Measurements from ENCODE around the gene SLC22A23.

The SLC22A23 gene

DNA sequence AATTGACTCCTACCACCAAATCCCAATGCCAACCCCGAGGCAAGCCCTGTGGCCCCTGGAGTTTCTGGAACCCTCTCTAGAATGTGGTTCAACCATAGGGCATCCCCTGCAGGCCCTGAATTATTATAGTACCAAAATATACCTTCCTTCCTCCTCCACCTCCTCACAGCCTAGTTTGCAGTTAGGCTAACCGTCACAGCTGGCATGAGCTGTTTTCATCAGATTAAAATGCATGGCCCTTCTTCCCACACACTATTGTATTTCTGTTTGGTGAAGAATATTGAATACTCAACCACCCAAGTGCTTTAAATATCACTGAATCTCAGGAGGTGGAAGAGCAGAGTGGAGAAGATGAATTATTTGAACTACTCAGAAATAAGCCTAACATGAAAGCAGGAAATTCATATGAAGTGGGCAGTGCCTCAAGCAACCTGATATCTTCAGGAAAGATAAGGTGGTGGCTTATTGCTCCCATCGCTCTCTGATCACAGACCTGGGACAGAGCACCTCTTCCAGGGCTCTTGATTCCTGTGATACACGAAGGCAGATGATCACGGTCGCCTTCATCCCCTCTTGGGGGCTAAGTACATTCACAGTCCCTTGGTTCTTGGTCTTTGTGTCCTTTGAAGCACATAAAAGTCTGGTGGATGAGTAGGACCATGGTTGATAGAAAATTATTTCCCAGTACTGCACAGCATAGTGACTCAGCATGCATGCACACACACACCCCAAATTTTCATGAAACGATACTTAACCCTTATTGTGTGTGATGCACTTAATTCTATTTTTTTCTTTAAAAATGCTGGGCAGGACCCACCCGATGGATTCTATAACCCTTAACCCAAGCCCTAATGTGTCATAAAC is 107.2 kb downstream of the SLC22A23 start:
- Histone ChIP-seq H3K9me3 (ENCODE audit: control insufficient read depth in 2 of 2, low read length in 2 of 2) (no peaks in the 10 kb centered on the region), H3K4me3 (ENCODE audit: low read length in 2 of 2) (no peak overlapping the region), H3K9ac (ENCODE audit: low read depth in 1 of 2, low read length in 2 of 2) (no peak overlapping the region), H3K27ac (ENCODE audit: low read depth in 2 of 2, low read length in 2 of 2) (no peak overlapping the region), H3K36me3 (ENCODE audit: control insufficient read depth in 2 of 2, insufficient read depth in 2 of 2, low read length in 2 of 2) (peaks cover 4 to 7% of the 10 kb centered on the region in 2 donors), H3K27me3 (ENCODE audit: control insufficient read depth in 2 of 2, insufficient read depth in 2 of 2, low read length in 2 of 2) (no peaks in the 10 kb centered on the region), H3K4me1 (ENCODE audit: control insufficient read depth in 2 of 2, insufficient read depth in 2 of 2, low read length in 2 of 2) (peaks cover 3 to 24% of the 10 kb centered on the region in 2 donors)

- Histone ChIP-seq H3K27ac (ENCODE audit: low read depth in 2 of 2, low read length in 2 of 2) (no peak overlapping the region), H3K36me3 (ENCODE audit: control insufficient read depth in 2 of 2, insufficient read depth in 2 of 2, low read length in 2 of 2) (peaks cover 4 to 7% of the 10 kb centered on the region in 2 donors), H3K27me3 (ENCODE audit: control insufficient read depth in 2 of 2, insufficient read depth in 2 of 2, low read length in 2 of 2) (no peaks in the 10 kb centered on the region)
Measured at GRCh38 chr6:3348821-3349220, 108.0 kb downstream of the SLC22A23 start.

GRCh38 chr6:3347826-3348225 is 109.0 kb downstream of the SLC22A23 start:
- Histone ChIP-seq H3K36me3 (ENCODE audit: control insufficient read depth in 2 of 2, insufficient read depth in 2 of 2, low read length in 2 of 2) (peaks cover 4 to 7% of the 10 kb centered on the region in 2 donors), H3K4me1 (ENCODE audit: control insufficient read depth in 2 of 2, insufficient read depth in 2 of 2, low read length in 2 of 2) (peaks cover 2 to 21% of the 10 kb centered on the region in 2 donors), H3K9me3 (ENCODE audit: control insufficient read depth in 2 of 2, low read length in 2 of 2) (no peaks in the 10 kb centered on the region), H3K4me3 (ENCODE audit: low read length in 2 of 2) (no peak overlapping the region), H3K27me3 (ENCODE audit: control insufficient read depth in 2 of 2, insufficient read depth in 2 of 2, low read length in 2 of 2) (no peaks in the 10 kb centered on the region), H3K9ac (ENCODE audit: low read depth in 1 of 2, low read length in 2 of 2) (no peak overlapping the region), H3K27ac (ENCODE audit: low read depth in 2 of 2, low read length in 2 of 2) (no peak overlapping the region)

More at GRCh38 chr6:3348821-3349220, 108.0 kb downstream of the SLC22A23 start:
- no peaks in the 10 kb centered on the region for H3K9me3 ChIP-seq (ENCODE audit: control insufficient read depth in 2 of 2, low read length in 2 of 2)
- H3K9ac ChIP-seq (ENCODE audit: low read depth in 1 of 2, low read length in 2 of 2): no peak overlapping the region
- H3K4me3 ChIP-seq (ENCODE audit: low read length in 2 of 2): no peak overlapping the region
- peaks cover 2 to 21% of the 10 kb centered on the region in 2 donors for H3K4me1 ChIP-seq (ENCODE audit: control insufficient read depth in 2 of 2, insufficient read depth in 2 of 2, low read length in 2 of 2)

DNA sequence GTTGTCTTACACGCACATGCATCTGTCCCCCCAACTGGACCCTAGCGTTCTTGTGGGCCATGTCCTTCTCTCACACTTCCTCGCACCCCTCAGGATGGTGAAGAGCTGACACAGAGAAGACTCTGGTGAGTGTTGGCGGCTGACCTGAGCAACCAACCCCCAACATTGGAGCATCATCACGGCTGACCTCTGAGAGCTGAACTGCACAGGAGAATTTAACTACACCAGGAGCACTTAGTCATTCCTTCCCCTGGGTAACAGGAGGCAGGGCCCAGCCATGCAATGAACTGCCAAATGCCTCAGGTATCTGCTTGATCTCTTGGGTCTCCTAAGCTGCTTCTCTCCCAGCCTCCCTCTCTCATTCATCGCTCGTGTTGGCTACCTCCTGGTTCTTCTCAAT is 109.6 kb downstream of the SLC22A23 start:
- Histone ChIP-seq H3K9me3 (ENCODE audit: control insufficient read depth in 2 of 2, low read length in 2 of 2) (no peaks in the 10 kb centered on the region), H3K4me1 (ENCODE audit: control insufficient read depth in 2 of 2, insufficient read depth in 2 of 2, low read length in 2 of 2) (peaks cover 2 to 20% of the 10 kb centered on the region in 2 donors), H3K27ac (ENCODE audit: low read depth in 2 of 2, low read length in 2 of 2) (no peak overlapping the region), H3K36me3 (ENCODE audit: control insufficient read depth in 2 of 2, insufficient read depth in 2 of 2, low read length in 2 of 2) (peaks cover 2 to 7% of the 10 kb centered on the region in 2 donors), H3K27me3 (ENCODE audit: control insufficient read depth in 2 of 2, insufficient read depth in 2 of 2, low read length in 2 of 2) (no peaks in the 10 kb centered on the region), H3K9ac (ENCODE audit: low read depth in 1 of 2, low read length in 2 of 2) (no peak overlapping the region), H3K4me3 (ENCODE audit: low read length in 2 of 2) (no peak overlapping the region)

DNA sequence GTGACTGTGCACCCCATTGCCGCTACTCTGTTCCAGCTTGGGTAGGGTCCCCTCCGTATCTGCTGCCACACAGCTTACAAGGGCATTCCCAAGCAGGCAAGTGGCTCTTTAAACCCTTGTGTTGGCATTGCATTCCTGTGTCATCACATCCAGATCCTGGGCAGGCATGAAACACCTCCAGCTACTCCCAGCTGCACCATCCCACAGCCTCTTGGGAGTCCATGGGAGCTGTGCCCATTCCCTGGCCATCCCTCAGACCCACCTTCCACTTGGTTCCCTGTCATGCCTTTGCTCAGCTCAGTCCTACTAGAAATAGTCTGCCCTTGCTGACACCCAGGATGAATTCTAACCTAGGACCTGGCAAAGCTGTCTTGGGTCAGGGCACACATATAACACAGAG is 110.4 kb downstream of the SLC22A23 start:
- H3K4me1 ChIP-seq (ENCODE audit: control insufficient read depth in 2 of 2, insufficient read depth in 2 of 2, low read length in 2 of 2): peaks cover 2 to 17% of the 10 kb centered on the region in 2 donors
- no peaks in the 10 kb centered on the region for H3K9me3 ChIP-seq (ENCODE audit: control insufficient read depth in 2 of 2, low read length in 2 of 2)
- H3K9ac ChIP-seq (ENCODE audit: low read depth in 1 of 2, low read length in 2 of 2): no peak overlapping the region
- H3K4me3 ChIP-seq (ENCODE audit: low read length in 2 of 2): no peak overlapping the region
- H3K36me3 ChIP-seq (ENCODE audit: control insufficient read depth in 2 of 2, insufficient read depth in 2 of 2, low read length in 2 of 2): no peaks in the 10 kb centered on the region
- H3K27ac ChIP-seq (ENCODE audit: low read depth in 2 of 2, low read length in 2 of 2): no peak overlapping the region
- H3K27me3 ChIP-seq (ENCODE audit: control insufficient read depth in 2 of 2, insufficient read depth in 2 of 2, low read length in 2 of 2): no peaks in the 10 kb centered on the region

DNA sequence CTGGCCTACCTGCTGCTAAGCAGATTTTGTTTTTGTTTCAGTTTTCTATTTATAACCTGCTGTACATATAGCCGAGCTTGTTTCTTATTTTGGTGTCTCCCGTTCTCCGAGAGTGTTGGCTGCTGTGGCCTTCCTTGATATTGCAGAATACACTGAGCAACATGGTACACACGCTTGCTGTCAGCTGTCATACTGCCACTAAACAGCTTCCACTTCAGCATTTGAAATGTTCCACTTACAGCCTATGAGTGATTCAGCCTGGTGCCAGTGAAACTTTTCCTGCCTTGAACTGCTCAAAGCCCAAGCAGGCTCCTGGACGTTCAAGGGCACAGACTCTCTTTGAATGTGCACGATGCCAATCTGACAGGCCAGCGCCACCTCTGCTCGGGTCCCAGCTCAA is 111.0 kb downstream of the SLC22A23 start:
- Histone ChIP-seq H3K4me3 (ENCODE audit: low read length in 2 of 2) (no peak overlapping the region), H3K27ac (ENCODE audit: low read depth in 2 of 2, low read length in 2 of 2) (no peak overlapping the region), H3K9ac (ENCODE audit: low read depth in 1 of 2, low read length in 2 of 2) (no peak overlapping the region), H3K9me3 (ENCODE audit: control insufficient read depth in 2 of 2, low read length in 2 of 2) (no peaks in the 10 kb centered on the region), H3K27me3 (ENCODE audit: control insufficient read depth in 2 of 2, insufficient read depth in 2 of 2, low read length in 2 of 2) (no peaks in the 10 kb centered on the region), H3K36me3 (ENCODE audit: control insufficient read depth in 2 of 2, insufficient read depth in 2 of 2, low read length in 2 of 2) (no peaks in the 10 kb centered on the region), H3K4me1 (ENCODE audit: control insufficient read depth in 2 of 2, insufficient read depth in 2 of 2, low read length in 2 of 2) (peaks cover 2 to 14% of the 10 kb centered on the region in 2 donors)

DNA sequence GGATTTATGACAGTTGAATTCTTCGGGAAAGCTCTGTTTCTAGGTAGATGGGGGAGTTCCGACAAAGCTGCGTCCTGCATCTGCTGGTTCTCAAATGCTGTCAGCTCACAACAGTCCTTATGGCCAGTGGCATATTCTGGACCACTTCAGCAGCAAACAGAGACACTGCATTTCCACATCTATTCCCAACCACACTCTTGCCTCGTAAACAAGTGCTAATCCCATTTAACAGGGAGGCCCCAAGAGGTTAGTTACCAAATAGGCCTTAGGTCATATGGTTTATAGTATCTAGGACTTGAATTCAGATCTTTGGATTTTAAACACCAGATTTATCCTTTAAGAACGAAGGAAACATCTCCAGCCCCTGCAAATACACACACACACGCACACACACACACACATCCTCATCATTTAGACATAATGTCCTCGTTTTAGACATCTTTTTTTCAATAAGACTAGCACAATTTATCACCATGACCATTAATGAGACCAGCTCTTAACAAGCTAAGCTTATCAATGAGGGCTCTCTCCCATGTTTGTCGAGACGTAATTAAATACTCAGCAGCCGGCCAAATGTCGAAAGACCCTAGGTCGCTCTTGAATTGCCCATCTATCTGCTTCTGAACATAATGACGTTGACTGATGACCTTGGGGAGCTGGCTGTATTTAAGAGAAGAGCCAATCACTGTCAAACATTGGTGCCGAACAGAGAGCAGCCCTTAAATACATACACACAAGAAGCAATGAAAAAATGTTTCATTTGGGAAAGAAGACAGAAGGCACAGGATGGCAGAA is 113.6 kb downstream of the SLC22A23 start:
- Histone ChIP-seq H3K27ac (ENCODE audit: low read depth in 2 of 2, low read length in 2 of 2) (no peak overlapping the region), H3K36me3 (ENCODE audit: control insufficient read depth in 2 of 2, insufficient read depth in 2 of 2, low read length in 2 of 2) (no peaks in the 10 kb centered on the region), H3K4me1 (ENCODE audit: control insufficient read depth in 2 of 2, insufficient read depth in 2 of 2, low read length in 2 of 2) (peaks cover 2 to 6% of the 10 kb centered on the region in 2 donors), H3K9ac (ENCODE audit: low read depth in 1 of 2, low read length in 2 of 2) (no peak overlapping the region), H3K4me3 (ENCODE audit: low read length in 2 of 2) (no peak overlapping the region), H3K27me3 (ENCODE audit: control insufficient read depth in 2 of 2, insufficient read depth in 2 of 2, low read length in 2 of 2) (no peaks in the 10 kb centered on the region), H3K9me3 (ENCODE audit: control insufficient read depth in 2 of 2, low read length in 2 of 2) (no peaks in the 10 kb centered on the region)

- Histone ChIP-seq H3K4me1 (ENCODE audit: control insufficient read depth in 2 of 2, insufficient read depth in 2 of 2, low read length in 2 of 2) (peaks cover 8 to 19% of the 10 kb centered on the region in 2 donors), H3K9ac (ENCODE audit: low read depth in 1 of 2, low read length in 2 of 2) (no peak overlapping the region), H3K4me3 (ENCODE audit: low read length in 2 of 2) (no peak overlapping the region), H3K27ac (ENCODE audit: low read depth in 2 of 2, low read length in 2 of 2) (no peak overlapping the region), H3K36me3 (ENCODE audit: control insufficient read depth in 2 of 2, insufficient read depth in 2 of 2, low read length in 2 of 2) (no peaks in the 10 kb centered on the region), H3K9me3 (ENCODE audit: control insufficient read depth in 2 of 2, low read length in 2 of 2) (no peaks in the 10 kb centered on the region), H3K27me3 (ENCODE audit: control insufficient read depth in 2 of 2, insufficient read depth in 2 of 2, low read length in 2 of 2) (no peaks in the 10 kb centered on the region)
Measured at GRCh38 chr6:3341467-3341866, 115.4 kb downstream of the SLC22A23 start.

- Histone ChIP-seq H3K9me3 (ENCODE audit: control insufficient read depth in 2 of 2, low read length in 2 of 2) (no peaks in the 10 kb centered on the region), H3K27me3 (ENCODE audit: control insufficient read depth in 2 of 2, insufficient read depth in 2 of 2, low read length in 2 of 2) (no peaks in the 10 kb centered on the region), H3K4me1 (ENCODE audit: control insufficient read depth in 2 of 2, insufficient read depth in 2 of 2, low read length in 2 of 2) (peaks cover 8 to 19% of the 10 kb centered on the region in 2 donors), H3K4me3 (ENCODE audit: low read length in 2 of 2) (no peak overlapping the region), H3K36me3 (ENCODE audit: control insufficient read depth in 2 of 2, insufficient read depth in 2 of 2, low read length in 2 of 2) (no peaks in the 10 kb centered on the region), H3K27ac (ENCODE audit: low read depth in 2 of 2, low read length in 2 of 2) (no peak overlapping the region), H3K9ac (ENCODE audit: low read depth in 1 of 2, low read length in 2 of 2) (no peak overlapping the region)
Measured at GRCh38 chr6:3340894-3341293, 116.0 kb downstream of the SLC22A23 start.

GRCh38 chr6:3340358-3340802 is 116.5 kb downstream of the SLC22A23 start:
- no peaks in the 10 kb centered on the region for H3K36me3 ChIP-seq (ENCODE audit: control insufficient read depth in 2 of 2, insufficient read depth in 2 of 2, low read length in 2 of 2)
- no peaks in the 10 kb centered on the region for H3K9me3 ChIP-seq (ENCODE audit: control insufficient read depth in 2 of 2, low read length in 2 of 2)
- H3K9ac ChIP-seq (ENCODE audit: low read depth in 1 of 2, low read length in 2 of 2): no peak overlapping the region
- no peaks in the 10 kb centered on the region for H3K27me3 ChIP-seq (ENCODE audit: control insufficient read depth in 2 of 2, insufficient read depth in 2 of 2, low read length in 2 of 2)
- H3K4me1 ChIP-seq (ENCODE audit: control insufficient read depth in 2 of 2, insufficient read depth in 2 of 2, low read length in 2 of 2): peaks cover 8 to 21% of the 10 kb centered on the region in 2 donors
- no peak overlapping the region for H3K27ac ChIP-seq (ENCODE audit: low read depth in 2 of 2, low read length in 2 of 2)
- H3K4me3 ChIP-seq (ENCODE audit: low read length in 2 of 2): no peak overlapping the region

Data from mucosa of rectum (tissue), 2 donors.